ENCODE data around the gene HUNK.
"Not testable (repeated sequence)": the region's sequence is repeated elsewhere in the genome, so short reads cannot be mapped to it uniquely, and the experiment has no call there.

HUNK gene

DNA sequence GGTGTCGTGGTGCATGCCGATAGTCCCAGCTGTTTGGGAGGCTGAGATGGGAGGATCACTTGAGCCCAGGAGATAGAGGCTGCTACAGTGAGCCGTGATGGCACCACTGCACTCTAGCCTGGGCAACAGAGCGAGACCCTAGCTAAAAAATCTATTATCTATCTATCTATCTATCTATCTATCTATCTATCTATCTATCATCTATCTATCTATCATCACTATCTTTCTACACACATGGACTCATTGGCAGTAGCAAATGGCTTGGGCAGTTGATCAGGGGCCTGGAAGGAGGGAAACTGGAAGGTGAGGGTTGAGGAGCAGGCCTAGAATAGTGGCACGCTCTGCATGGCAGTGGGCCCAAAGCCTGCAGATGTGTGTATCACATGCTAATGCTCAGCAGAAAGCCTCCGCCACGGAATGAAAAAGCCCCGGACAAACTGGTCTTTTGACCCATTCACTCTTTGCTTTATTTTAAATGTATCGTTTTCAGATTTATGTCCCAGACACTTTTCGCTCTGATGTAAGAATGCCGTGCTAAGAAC is 7.3 kb upstream of the HUNK start:
- DNase-seq (ENCODE audit: extremely low spot score), result no peak
- TF ChIP-seq ZNF384 (IDR thresholded peaks at IDR 0.05) (no peak), L3MBTL2 (conservative IDR thresholded peaks at IDR 0.05) (no peak), ELF4 (IDR thresholded peaks at IDR 0.05) (no peak), CTBP1 (IDR thresholded peaks at IDR 0.05; ENCODE audit: borderline replicate concordance) (no peak), SP1 (IDR thresholded peaks at IDR 0.05) (no peak), TARDBP (IDR thresholded peaks at IDR 0.05) (no peak), FOXK2 (IDR thresholded peaks at IDR 0.05) (no peak), SUZ12 (IDR thresholded peaks at IDR 0.05) (no peak), FOXM1 (IDR thresholded peaks at IDR 0.05; ENCODE audit: borderline replicate concordance) (no peak)
- POLR2A ChIA-PET, result no interaction called here
- CTCF ChIA-PET, result interaction anchor here (0.6 to 2.0 kb wide), 9 partner anchors 9 to 392 kb away, joined by 3 to 12 read pairs (median 4); no protein-coding TSS in a partner anchor

DNA sequence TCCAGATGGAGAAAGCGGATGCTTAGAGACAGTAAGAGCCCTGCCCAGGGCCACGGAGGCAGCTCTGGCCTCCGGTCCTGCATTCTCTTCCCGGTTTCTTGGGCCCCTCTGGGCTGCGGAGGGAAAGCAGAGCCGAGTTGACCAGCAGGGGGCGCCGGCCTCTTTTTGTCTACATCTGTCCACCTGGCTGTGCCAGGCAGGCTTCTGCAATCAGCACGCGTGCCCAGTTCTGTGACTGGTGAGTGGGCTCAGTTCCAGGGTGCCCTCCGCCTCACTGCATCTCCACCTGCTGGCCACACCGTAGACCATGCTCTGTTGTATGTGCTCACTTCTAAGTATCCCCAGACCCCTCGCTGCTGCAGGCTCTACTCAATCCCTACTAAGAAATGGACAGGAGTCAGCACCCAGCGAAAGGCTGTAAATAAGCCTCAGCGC is 6.7 kb upstream of the HUNK start:
- ChIA-PET POLR2A (no interaction called here), CTCF (interaction anchor here (0.6 to 2.0 kb wide), 9 partner anchors 9 to 392 kb away, joined by 3 to 12 read pairs (median 4); no protein-coding TSS in a partner anchor)
- TF ChIP-seq FOXA1 (IDR thresholded peaks at IDR 0.05), result no peak
- TF ChIP-seq TARDBP (IDR thresholded peaks at IDR 0.05), result no peak
- TF ChIP-seq L3MBTL2 (conservative IDR thresholded peaks at IDR 0.05), result no peak
- TF ChIP-seq LEF1 (IDR thresholded peaks at IDR 0.05; ENCODE audit: borderline replicate concordance), result no peak
- TF ChIP-seq SUZ12 (IDR thresholded peaks at IDR 0.05), result no peak
- TF ChIP-seq FOXK2 (IDR thresholded peaks at IDR 0.05), result no peak
- no peak for TF ChIP-seq SP1 (IDR thresholded peaks at IDR 0.05)
- no peak for TF ChIP-seq HDGF (IDR thresholded peaks at IDR 0.05; ENCODE audit: borderline replicate concordance)
- TF ChIP-seq PKNOX1 (IDR thresholded peaks at IDR 0.05), result no peak
- TF ChIP-seq CTBP1 (IDR thresholded peaks at IDR 0.05; ENCODE audit: borderline replicate concordance), result no peak
- TF ChIP-seq NFRKB (IDR thresholded peaks at IDR 0.05), result no peak
- no peak for TF ChIP-seq ARNT (IDR thresholded peaks at IDR 0.05)
- no peak for TF ChIP-seq ELF4 (IDR thresholded peaks at IDR 0.05)
- TF ChIP-seq BHLHE40 (IDR thresholded peaks at IDR 0.05; ENCODE audit: borderline replicate concordance), result no peak
- TF ChIP-seq ZNF384 (IDR thresholded peaks at IDR 0.05), result no peak
- TF ChIP-seq FOXM1 (IDR thresholded peaks at IDR 0.05; ENCODE audit: borderline replicate concordance), result no peak
- peak; percentile 84 for DNase-seq (ENCODE audit: extremely low spot score)

DNA sequence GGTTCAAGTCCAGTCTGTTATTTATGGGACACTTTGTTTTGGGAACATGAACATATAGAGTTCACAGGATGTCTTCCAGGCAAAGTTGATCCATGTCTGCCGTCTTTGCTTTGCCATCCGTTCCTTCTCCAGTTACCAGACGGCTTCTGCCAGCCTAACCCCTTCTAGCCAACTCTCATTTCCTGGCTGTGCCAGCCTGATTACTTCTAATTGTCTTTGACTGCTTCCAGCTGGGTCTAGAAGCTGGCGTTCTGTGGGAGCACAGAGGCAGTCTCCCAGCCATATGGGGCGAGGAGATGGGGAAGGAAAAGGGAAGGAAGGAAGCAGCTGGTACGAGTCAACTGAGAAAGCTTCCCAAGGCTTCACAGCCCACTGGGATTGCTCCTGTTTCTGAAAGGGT is 3.1 kb upstream of the HUNK start:
- DNase-seq (ENCODE audit: extremely low spot score), result no peak
- POLR2A ChIA-PET, result no interaction called here
- no peak for TF ChIP-seq NFRKB (IDR thresholded peaks at IDR 0.05)
- TF ChIP-seq SUZ12 (IDR thresholded peaks at IDR 0.05), result no peak
- CTCF ChIA-PET, result no interaction called here

GRCh38 chr21:31870472-31871193 is 2.2 kb upstream of the HUNK start:
- CTCF ChIA-PET, result no interaction called here
- POLR2A ChIA-PET, result no interaction called here
- DNase-seq (ENCODE audit: extremely low spot score), result no peak

GRCh38 chr21:31871371-31871770 is 1.4 kb upstream of the HUNK start:
- not testable (repeated sequence) for DNase-seq (ENCODE audit: extremely low spot score)
- ChIA-PET CTCF (interaction anchor here (0.7 kb wide), 1 partner anchor 385 kb away, joined by 5 read pairs; no protein-coding TSS in a partner anchor), POLR2A (interaction anchor here (0.6 to 0.9 kb wide), 2 partner anchors 50 to 215 kb away, joined by 3 read pairs; no protein-coding TSS in a partner anchor)

More at GRCh38 chr21:31870472-31871193, 2.2 kb upstream of the HUNK start:
- TF ChIP-seq ARNT (IDR thresholded peaks at IDR 0.05) (no peak), CTBP1 (IDR thresholded peaks at IDR 0.05; ENCODE audit: borderline replicate concordance) (no peak), FOXK2 (IDR thresholded peaks at IDR 0.05) (no peak), FOXA1 (IDR thresholded peaks at IDR 0.05) (no peak)

DNA sequence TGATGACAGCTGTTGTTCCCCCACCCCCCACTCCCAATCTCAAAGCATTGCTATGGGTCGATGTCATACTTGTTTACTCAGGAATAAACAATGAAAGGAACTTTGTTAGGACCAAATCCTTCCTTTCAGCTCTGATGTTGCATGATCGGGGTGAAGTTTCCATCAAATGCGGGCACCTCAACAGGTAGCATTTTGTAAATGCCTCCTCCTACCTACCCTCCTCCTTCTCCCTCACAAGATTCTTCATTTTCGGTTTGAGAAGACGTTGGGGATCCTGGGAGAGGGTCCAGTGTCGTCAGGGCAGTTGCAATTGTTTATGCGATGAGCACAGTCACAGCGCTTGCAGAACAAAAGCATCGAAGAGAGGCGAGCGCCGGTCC is 758 bp upstream of the HUNK start:
- ChIA-PET CTCF (interaction anchor here (0.7 kb wide), 1 partner anchor 161 kb away, joined by 3 read pairs; no protein-coding TSS in a partner anchor), POLR2A (interaction anchor here (0.6 to 1.6 kb wide), 3 partner anchors 17 to 214 kb away, joined by 3 to 5 read pairs (median 3); no protein-coding TSS in a partner anchor)
- no peak for DNase-seq (ENCODE audit: extremely low spot score)
- no peak for TF ChIP-seq SUZ12 (IDR thresholded peaks at IDR 0.05)
- TF ChIP-seq TARDBP (IDR thresholded peaks at IDR 0.05), result no peak
- no peak for TF ChIP-seq L3MBTL2 (conservative IDR thresholded peaks at IDR 0.05)
- no peak for TF ChIP-seq FOXA1 (IDR thresholded peaks at IDR 0.05)
- no peak for TF ChIP-seq HDGF (IDR thresholded peaks at IDR 0.05; ENCODE audit: borderline replicate concordance)
- no peak for TF ChIP-seq LEF1 (IDR thresholded peaks at IDR 0.05; ENCODE audit: borderline replicate concordance)
- TF ChIP-seq PKNOX1 (IDR thresholded peaks at IDR 0.05), result no peak
- no peak for TF ChIP-seq ARNT (IDR thresholded peaks at IDR 0.05)

GRCh38 chr21:31873275-31873695 is 465 bp downstream of the HUNK start:
- DNase-seq (ENCODE audit: extremely low spot score), result peak; percentile 55
- CTCF ChIA-PET, result interaction anchor here (1.1 to 1.9 kb wide), 3 partner anchors 8 to 87 kb away, joined by 3 to 5 read pairs (median 4); no protein-coding TSS in a partner anchor
- TF ChIP-seq HDGF (IDR thresholded peaks at IDR 0.05; ENCODE audit: borderline replicate concordance), result no peak
- no peak for TF ChIP-seq NFRKB (IDR thresholded peaks at IDR 0.05)
- TF ChIP-seq CTBP1 (IDR thresholded peaks at IDR 0.05; ENCODE audit: borderline replicate concordance), result no peak
- POLR2A ChIA-PET, result interaction anchor here (1.0 to 1.6 kb wide), 2 partner anchors 16 to 57 kb away, joined by 3 to 5 read pairs; no protein-coding TSS in a partner anchor
